ENCODE results near the gene YY1.

- TF ChIP-seq, protein P1, sequence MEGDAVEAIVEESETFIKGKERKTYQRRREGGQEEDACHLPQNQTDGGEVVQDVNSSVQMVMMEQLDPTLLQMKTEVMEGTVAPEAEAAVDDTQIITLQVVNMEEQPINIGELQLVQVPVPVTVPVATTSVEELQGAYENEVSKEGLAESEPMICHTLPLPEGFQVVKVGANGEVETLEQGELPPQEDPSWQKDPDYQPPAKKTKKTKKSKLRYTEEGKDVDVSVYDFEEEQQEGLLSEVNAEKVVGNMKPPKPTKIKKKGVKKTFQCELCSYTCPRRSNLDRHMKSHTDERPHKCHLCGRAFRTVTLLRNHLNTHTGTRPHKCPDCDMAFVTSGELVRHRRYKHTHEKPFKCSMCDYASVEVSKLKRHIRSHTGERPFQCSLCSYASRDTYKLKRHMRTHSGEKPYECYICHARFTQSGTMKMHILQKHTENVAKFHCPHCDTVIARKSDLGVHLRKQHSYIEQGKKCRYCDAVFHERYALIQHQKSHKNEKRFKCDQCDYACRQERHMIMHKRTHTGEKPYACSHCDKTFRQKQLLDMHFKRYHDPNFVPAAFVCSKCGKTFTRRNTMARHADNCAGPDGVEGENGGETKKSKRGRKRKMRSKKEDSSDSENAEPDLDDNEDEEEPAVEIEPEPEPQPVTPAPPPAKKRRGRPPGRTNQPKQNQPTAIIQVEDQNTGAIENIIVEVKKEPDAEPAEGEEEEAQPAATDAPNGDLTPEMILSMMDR (IDR thresholded peaks at IDR 0.05), result no peak
- no peak for TF ChIP-seq POLR2A (IDR thresholded peaks at IDR 0.05)
Observed at GRCh38 chr14:100327128-100327527, 88.2 kb downstream of the YY1 start.

All from esophagus squamous epithelium (tissue), 4 donors.